DOHH2 (cell line): ENCODE data around the gene EID1.

Experiments used
- H3F3A ChIP-seq: fragments of 200-600 bp; sonication (generic), shearing (Covaris generic); 2 replicates; pipeline ENCODE4 v1.6.0; 2016; ENCODE audit warnings: antibody characterized with exemption, mild to moderate bottlenecking; ENCODE audit not compliant: control insufficient read depth, insufficient read depth
- H3K27ac ChIP-seq: fragments of 200-600 bp; sonication (generic); 2 replicates; pipeline ENCODE4 v1.5.1; 2014; ENCODE audit warnings: low read depth, mild to moderate bottlenecking, low read length, moderate library complexity
- H3K27me3 ChIP-seq: fragments of 200-600 bp; sonication (generic); 2 replicates; pipeline ENCODE4 v1.6.1; 2014; ENCODE audit warnings: mild to moderate bottlenecking, low read length, mixed read lengths; ENCODE audit not compliant: control insufficient read depth
- H3K36me3 ChIP-seq: fragments of 200-600 bp; sonication (generic); 2 replicates; pipeline ENCODE4 v1.6.1; 2014; ENCODE audit warnings: mild to moderate bottlenecking, low read length, moderate library complexity, mixed read lengths; ENCODE audit not compliant: control insufficient read depth
- H3K4me1 ChIP-seq: fragments of 200-600 bp; sonication (generic); 2 replicates; pipeline ENCODE4 v1.6.1; 2014; ENCODE audit warnings: mild to moderate bottlenecking, low read length, mixed read lengths; ENCODE audit not compliant: control insufficient read depth
- H3K4me2 ChIP-seq: fragments of 200-600 bp; sonication (generic); 2 replicates; pipeline ENCODE4 v1.6.0; 2014; ENCODE audit warnings: mild to moderate bottlenecking, low read length, moderate library complexity
- H3K4me3 ChIP-seq: fragments of 200-600 bp; sonication (generic); 2 replicates; pipeline ENCODE4 v1.5.1; 2014; ENCODE audit warnings: mild to moderate bottlenecking, low read length, mixed read lengths
- H3K79me2 ChIP-seq: fragments of 200-600 bp; sonication (generic); 2 replicates; pipeline ENCODE4 v1.6.1; 2014; ENCODE audit warnings: mild to moderate bottlenecking, low read length, mixed read lengths; ENCODE audit not compliant: control insufficient read depth
- H3K9me2 ChIP-seq: fragments of 200-600 bp; sonication (generic); replicated peaks from 2 replicates; pipeline ENCODE4 v1.6.1; 2014; ENCODE audit warnings: mild to moderate bottlenecking, low read length, mixed read lengths; ENCODE audit not compliant: control insufficient read depth
- H3K9me3 ChIP-seq: fragments of 200-600 bp; sonication (generic); 2 replicates; pipeline ENCODE4 v1.6.1; 2014; ENCODE audit warnings: antibody characterized with exemption, low read length, mixed read lengths; ENCODE audit not compliant: control insufficient read depth, insufficient read depth
- H4K20me1 ChIP-seq: fragments of 200-600 bp; sonication (generic); 2 replicates; pipeline ENCODE4 v1.6.0; 2014; ENCODE audit warnings: low read depth, mild to moderate bottlenecking, antibody characterized with exemption, low read length, moderate library complexity; ENCODE audit not compliant: control insufficient read depth, insufficient read depth
- EZH2phosphoT487 ChIP-seq: fragments of 200-600 bp; sonication (generic); IDR thresholded peaks from 2 replicates; pipeline ENCODE4 v1.6.1; 2017; ENCODE audit warnings: borderline replicate concordance, mild to moderate bottlenecking, antibody characterized with exemption, low read length, moderate library complexity, mixed read lengths
- TF ChIP-seq, protein P1 (sequence below): fragments of 200-600 bp; sonication (generic); IDR thresholded peaks from one replicate; pipeline ENCODE4 v1.5.1; 2014; ENCODE audit warnings: antibody characterized with exemption, mild to moderate bottlenecking, low read depth, low read length; ENCODE audit not compliant: poor library complexity, severe bottlenecking

EID1 gene

DNA sequence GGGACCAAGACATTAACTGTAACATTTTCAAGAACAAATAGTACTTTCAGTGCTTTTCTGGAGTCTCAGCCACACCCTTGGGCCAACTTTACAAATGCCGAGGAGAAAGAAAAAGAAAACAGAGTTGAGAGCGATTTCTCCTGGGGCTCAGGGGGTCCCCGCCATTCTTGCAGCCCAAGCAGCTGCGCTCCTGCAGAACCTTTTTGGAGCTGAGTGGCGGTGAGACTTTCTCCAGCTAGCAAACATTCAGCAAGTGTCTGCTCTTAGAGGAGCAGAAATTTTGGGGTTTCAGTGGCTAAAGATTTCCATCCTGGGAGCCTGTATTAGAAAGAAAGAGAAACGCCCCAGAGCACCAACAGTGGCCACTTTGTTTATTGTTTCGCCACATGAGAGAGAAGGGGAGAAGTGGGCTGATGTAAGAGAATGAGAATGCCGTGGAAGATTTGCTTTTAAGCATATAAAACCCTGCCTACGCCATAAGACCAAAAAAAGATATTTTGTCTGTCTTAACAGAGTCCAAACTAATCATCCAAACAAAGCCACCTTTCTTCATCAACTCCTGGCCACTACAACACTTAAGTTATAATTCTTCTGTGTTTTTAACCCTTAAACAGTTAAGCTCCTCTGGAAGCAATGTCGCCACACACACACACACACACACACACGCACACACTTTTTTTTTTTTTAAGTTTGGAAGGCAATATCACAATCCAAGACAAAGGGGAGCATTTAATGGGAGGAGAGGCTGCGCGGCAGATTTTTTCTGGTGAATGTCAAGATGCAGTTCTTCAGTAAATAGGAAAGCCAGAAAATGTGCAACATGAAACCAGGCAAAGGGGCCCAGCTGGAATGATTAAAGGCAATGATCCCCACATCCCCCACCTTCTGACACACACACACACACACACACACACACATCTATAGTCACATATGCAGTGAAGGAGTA, 19.2 kb downstream of the EID1 start:
- Histone ChIP-seq H3K4me1 (no peaks in the 10 kb centered on the region), H3F3A (no peaks in the 10 kb centered on the region), H3K36me3 (no peaks in the 10 kb centered on the region), H3K9me3 (no peaks in the 10 kb centered on the region), H3K4me2 (no peak overlapping the region), H3K79me2 (no peaks in the 10 kb centered on the region), H3K4me3 (no peak overlapping the region), H4K20me1 (no peaks in the 10 kb centered on the region), H3K9me2 (no peaks in the 10 kb centered on the region), H3K27ac (no peak overlapping the region), H3K27me3 (peaks cover 15% of the 10 kb centered on the region)
- no peak for TF ChIP-seq EZH2phosphoT487
- TF ChIP-seq, protein P1, sequence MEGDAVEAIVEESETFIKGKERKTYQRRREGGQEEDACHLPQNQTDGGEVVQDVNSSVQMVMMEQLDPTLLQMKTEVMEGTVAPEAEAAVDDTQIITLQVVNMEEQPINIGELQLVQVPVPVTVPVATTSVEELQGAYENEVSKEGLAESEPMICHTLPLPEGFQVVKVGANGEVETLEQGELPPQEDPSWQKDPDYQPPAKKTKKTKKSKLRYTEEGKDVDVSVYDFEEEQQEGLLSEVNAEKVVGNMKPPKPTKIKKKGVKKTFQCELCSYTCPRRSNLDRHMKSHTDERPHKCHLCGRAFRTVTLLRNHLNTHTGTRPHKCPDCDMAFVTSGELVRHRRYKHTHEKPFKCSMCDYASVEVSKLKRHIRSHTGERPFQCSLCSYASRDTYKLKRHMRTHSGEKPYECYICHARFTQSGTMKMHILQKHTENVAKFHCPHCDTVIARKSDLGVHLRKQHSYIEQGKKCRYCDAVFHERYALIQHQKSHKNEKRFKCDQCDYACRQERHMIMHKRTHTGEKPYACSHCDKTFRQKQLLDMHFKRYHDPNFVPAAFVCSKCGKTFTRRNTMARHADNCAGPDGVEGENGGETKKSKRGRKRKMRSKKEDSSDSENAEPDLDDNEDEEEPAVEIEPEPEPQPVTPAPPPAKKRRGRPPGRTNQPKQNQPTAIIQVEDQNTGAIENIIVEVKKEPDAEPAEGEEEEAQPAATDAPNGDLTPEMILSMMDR: no peak

DNA sequence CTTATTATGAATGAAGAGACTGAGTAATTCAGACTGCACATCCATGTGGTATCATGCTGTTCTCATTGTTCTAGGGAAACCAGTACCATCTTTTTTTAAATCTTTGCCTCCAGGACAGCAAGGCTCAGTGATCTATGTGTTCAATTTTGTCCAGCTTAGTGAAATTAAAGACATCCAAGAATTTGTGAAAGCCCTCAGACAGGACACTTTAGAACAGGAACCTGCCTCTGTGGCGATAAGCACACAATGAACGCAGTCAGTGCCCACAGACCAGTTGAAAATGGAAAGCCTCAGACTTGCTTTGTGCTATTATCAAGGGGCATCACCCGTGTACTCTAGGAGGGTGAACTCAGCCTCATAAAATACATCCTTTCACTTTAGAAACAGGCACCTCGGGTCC, 20.1 kb downstream of the EID1 start:
- no peak for TF ChIP-seq EZH2phosphoT487
- TF ChIP-seq, protein P1: no peak
- no peaks in the 10 kb centered on the region for H3F3A ChIP-seq
- H3K9me3 ChIP-seq: no peaks in the 10 kb centered on the region
- H3K4me1 ChIP-seq: no peaks in the 10 kb centered on the region
- H3K9me2 ChIP-seq: no peaks in the 10 kb centered on the region
- no peaks in the 10 kb centered on the region for H3K36me3 ChIP-seq
- H3K27ac ChIP-seq: no peak overlapping the region
- H3K4me3 ChIP-seq: no peak overlapping the region
- no peaks in the 10 kb centered on the region for H4K20me1 ChIP-seq
- peaks cover 15% of the 10 kb centered on the region for H3K27me3 ChIP-seq
- H3K79me2 ChIP-seq: no peaks in the 10 kb centered on the region
- no peak overlapping the region for H3K4me2 ChIP-seq

DNA sequence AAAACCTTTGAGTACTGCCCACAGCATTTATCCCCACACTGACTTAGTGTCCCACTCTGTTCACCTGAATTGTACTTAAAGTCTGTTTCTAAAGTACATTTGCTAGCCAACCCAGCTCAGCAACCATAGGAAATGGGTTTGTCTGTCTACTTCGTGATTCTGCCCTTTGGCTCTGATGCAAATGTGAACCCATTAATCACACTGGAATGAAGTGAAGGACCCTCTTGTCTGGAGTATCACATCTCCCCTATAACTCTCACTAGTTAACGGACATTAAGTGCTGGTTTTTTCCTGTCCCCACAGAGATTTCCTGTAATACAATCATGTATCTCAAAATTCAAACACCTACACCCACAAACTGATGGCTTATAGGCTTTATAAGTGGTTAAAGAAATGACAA, 20.5 kb downstream of the EID1 start:
- Histone ChIP-seq H3K27ac (no peak overlapping the region), H3F3A (no peaks in the 10 kb centered on the region), H3K27me3 (peaks cover 15% of the 10 kb centered on the region), H3K36me3 (no peaks in the 10 kb centered on the region), H3K4me3 (no peak overlapping the region), H3K4me2 (no peak overlapping the region), H3K4me1 (no peaks in the 10 kb centered on the region), H4K20me1 (no peaks in the 10 kb centered on the region), H3K79me2 (no peaks in the 10 kb centered on the region), H3K9me3 (no peaks in the 10 kb centered on the region), H3K9me2 (no peaks in the 10 kb centered on the region)
- TF ChIP-seq, protein P1: no peak
